ENCODE measurements around the gene SDK1. TPM values are rescaled to one million over a fixed set of nuclear protein-coding genes. Genes with fewer than 3 reads are reported as not detected.

Gene SDK1
- total and polyA plus RNA-seq, 11 donors, result 2.2 to 5.8 (median 3.4) TPM

GRCh38 chr7:3892686-3893085 lies 591.6 kb downstream of the SDK1 start:
- no peak for TF ChIP-seq CTCF (IDR thresholded peaks at IDR 0.05)
- TF ChIP-seq POLR2A (IDR thresholded peaks at IDR 0.05), result no peak
- DNase-seq (no peak), ATAC-seq (no peak)
- no peaks in the 10 kb centered on the region for H3K9me3 ChIP-seq
- no peak overlapping the region for H3K4me3 ChIP-seq
- 73 to 93% (median 83%) methylated on average over 11 of the region's 11 CpGs for WGBS, 4 donors
- H3K27ac ChIP-seq, result no peak overlapping the region
- intact Hi-C loops (cut with DNase I), result loop anchor here in 1 of 10 donors (10.0 kb wide), 1 partner anchor 1028 kb away; no protein-coding TSS in a partner anchor
- no peaks in the 10 kb centered on the region for H3K36me3 ChIP-seq
- no peaks in the 10 kb centered on the region for H3K27me3 ChIP-seq
- peaks cover 0 to 3% (median 0%) of the 10 kb centered on the region in 12 donors for H3K4me1 ChIP-seq

- no peak overlapping the region for H3K27ac ChIP-seq
- no peak for DNase-seq
- ATAC-seq, result no peak
- no peaks in the 10 kb centered on the region for H3K36me3 ChIP-seq
- no peaks in the 10 kb centered on the region for H3K27me3 ChIP-seq
- intact Hi-C loops (cut with DNase I), result loop anchor here in 1 of 10 donors (10.0 kb wide), 1 partner anchor 1028 kb away; no protein-coding TSS in a partner anchor
- 75 to 82% (median 79%) methylated on average over 12 of the region's 12 CpGs for WGBS, 4 donors
- no peaks in the 10 kb centered on the region for H3K9me3 ChIP-seq
- TF ChIP-seq CTCF (IDR thresholded peaks at IDR 0.05) (no peak), POLR2A (IDR thresholded peaks at IDR 0.05) (no peak)
- peaks cover 0 to 3% (median 0%) of the 10 kb centered on the region in 12 donors for H3K4me1 ChIP-seq
- H3K4me3 ChIP-seq, result no peak overlapping the region
Measured at GRCh38 chr7:3893151-3893788, 592.2 kb downstream of the SDK1 start.

- DNase-seq (no peak), ATAC-seq (no peak)
- no peak for TF ChIP-seq CTCF (IDR thresholded peaks at IDR 0.05)
- TF ChIP-seq POLR2A (IDR thresholded peaks at IDR 0.05), result no peak
- no peak overlapping the region for H3K27ac ChIP-seq
- peaks cover 0 to 3% (median 0%) of the 10 kb centered on the region in 12 donors for H3K4me1 ChIP-seq
- intact Hi-C loops (cut with DNase I), result loop anchor here in 1 of 10 donors (10.0 kb wide), 1 partner anchor 1029 kb away; no protein-coding TSS in a partner anchor
- H3K36me3 ChIP-seq, result no peaks in the 10 kb centered on the region
- WGBS, 4 donors, result 71 to 77% (median 76%) methylated on average over 4 of the region's 4 CpGs
- H3K9me3 ChIP-seq, result no peaks in the 10 kb centered on the region
- H3K4me3 ChIP-seq, result no peak overlapping the region
- H3K27me3 ChIP-seq, result no peaks in the 10 kb centered on the region
Measured at GRCh38 chr7:3893789-3894153, 592.7 kb downstream of the SDK1 start.

- H3K27ac ChIP-seq, result no peak overlapping the region
- H3K36me3 ChIP-seq, result no peaks in the 10 kb centered on the region
- H3K4me1 ChIP-seq, result peaks cover 0 to 3% (median 0%) of the 10 kb centered on the region in 12 donors
- ATAC-seq, result no peak
- intact Hi-C loops (cut with DNase I), result loop anchor here (2.0 to 10.0 kb wide), 5 partner anchors 593 to 1031 kb away; partner anchors contain the start of gene SDK1 (in 8 of the 10)
- WGBS, 4 donors, result 79 to 87% (median 83%) methylated on average over 9 of the region's 9 CpGs
- no peaks in the 10 kb centered on the region for H3K27me3 ChIP-seq
- no peaks in the 10 kb centered on the region for H3K9me3 ChIP-seq
- no peak for TF ChIP-seq POLR2A (IDR thresholded peaks at IDR 0.05)
- no peak for TF ChIP-seq CTCF (IDR thresholded peaks at IDR 0.05)
- H3K4me3 ChIP-seq, result no peak overlapping the region
- no peak for DNase-seq
Measured at GRCh38 chr7:3895341-3896116, 594.5 kb downstream of the SDK1 start.
